Stimulated activated memory B cell treated with anti-CD40 and anti-IgM and Interleukin-4, amounts not matched to agents 10 μg/mL and 1 μg/mL and 100 μg/mL, for 72 hours (primary cell): ENCODE data around the gene USP53.
"Not testable (repeated sequence)": the region's sequence is repeated elsewhere in the genome, so short reads cannot be mapped to it uniquely, and the experiment has no call there.

Experiments used
- ATAC-seq: fragments of 150-1000 bp; cut with Tn5 transposase; 2 replicates; pipeline ENCODE4 v1.10.0; 2021
- H3K27ac Mint-ChIP-seq: one replicate; pipeline ENCODE4 v1.8.0; 2022; ENCODE audit warnings: mild to moderate bottlenecking, mixed read lengths
- H3K27me3 Mint-ChIP-seq: one replicate; pipeline ENCODE4 v1.8.0; 2022; ENCODE audit warnings: mixed read lengths
- H3K36me3 Mint-ChIP-seq: one replicate; pipeline ENCODE4 v1.8.0; 2022; ENCODE audit warnings: mixed read lengths
- H3K4me1 Mint-ChIP-seq: one replicate; pipeline ENCODE4 v1.8.0; 2022; ENCODE audit warnings: mixed read lengths
- H3K4me3 Mint-ChIP-seq: one replicate; pipeline ENCODE4 v1.8.0; 2022; ENCODE audit warnings: mild to moderate bottlenecking, moderate library complexity, mixed read lengths
- H3K9me3 Mint-ChIP-seq: one replicate; pipeline ENCODE4 v1.8.0; 2022; ENCODE audit warnings: mixed read lengths

USP53 gene

GRCh38 chr4:119304431-119304830 lies 91.9 kb downstream of the USP53 start:
- H3K4me3 Mint-ChIP-seq = no peak overlapping the region
- H3K27me3 Mint-ChIP-seq = no peaks in the 10 kb centered on the region
- no peaks in the 10 kb centered on the region for H3K9me3 Mint-ChIP-seq
- ATAC-seq = no peak
- H3K27ac Mint-ChIP-seq = no peak overlapping the region
- H3K4me1 Mint-ChIP-seq = peaks cover 3% of the 10 kb centered on the region
- H3K36me3 Mint-ChIP-seq = no peaks in the 10 kb centered on the region

- H3K4me3 Mint-ChIP-seq = no peak overlapping the region
- no peak for ATAC-seq
- H3K27me3 Mint-ChIP-seq = no peaks in the 10 kb centered on the region
- H3K9me3 Mint-ChIP-seq = no peaks in the 10 kb centered on the region
- H3K36me3 Mint-ChIP-seq = no peaks in the 10 kb centered on the region
- no peak overlapping the region for H3K27ac Mint-ChIP-seq
- no peaks in the 10 kb centered on the region for H3K4me1 Mint-ChIP-seq
Observed at GRCh38 chr4:119307606-119308005, 95.1 kb downstream of the USP53 start.

- H3K4me1 Mint-ChIP-seq = no peaks in the 10 kb centered on the region
- ATAC-seq = no peak
- H3K4me3 Mint-ChIP-seq = no peak overlapping the region
- no peak overlapping the region for H3K27ac Mint-ChIP-seq
- H3K9me3 Mint-ChIP-seq = no peaks in the 10 kb centered on the region
- no peaks in the 10 kb centered on the region for H3K36me3 Mint-ChIP-seq
- H3K27me3 Mint-ChIP-seq = no peaks in the 10 kb centered on the region
Observed at GRCh38 chr4:119310826-119311225, 98.3 kb downstream of the USP53 start.

GRCh38 chr4:119313237-119313636 lies 100.7 kb downstream of the USP53 start:
- ATAC-seq = no peak
- no peak overlapping the region for H3K27ac Mint-ChIP-seq
- no peaks in the 10 kb centered on the region for H3K36me3 Mint-ChIP-seq
- no peaks in the 10 kb centered on the region for H3K4me1 Mint-ChIP-seq
- no peaks in the 10 kb centered on the region for H3K9me3 Mint-ChIP-seq
- no peaks in the 10 kb centered on the region for H3K27me3 Mint-ChIP-seq
- H3K4me3 Mint-ChIP-seq = no peak overlapping the region

GRCh38 chr4:119314356-119314755 lies 101.8 kb downstream of the USP53 start:
- no peaks in the 10 kb centered on the region for H3K9me3 Mint-ChIP-seq
- H3K27ac Mint-ChIP-seq = no peak overlapping the region
- H3K4me3 Mint-ChIP-seq = no peak overlapping the region
- no peaks in the 10 kb centered on the region for H3K4me1 Mint-ChIP-seq
- H3K27me3 Mint-ChIP-seq = no peaks in the 10 kb centered on the region
- H3K36me3 Mint-ChIP-seq = no peaks in the 10 kb centered on the region
- ATAC-seq = peak; percentile 68

- Mint-ChIP-seq H3K36me3 (no peaks in the 10 kb centered on the region), H3K9me3 (no peaks in the 10 kb centered on the region), H3K4me1 (no peaks in the 10 kb centered on the region), H3K4me3 (no peak overlapping the region), H3K27ac (no peak overlapping the region), H3K27me3 (no peaks in the 10 kb centered on the region)
- ATAC-seq = no peak
Observed at GRCh38 chr4:119315036-119315435, 102.5 kb downstream of the USP53 start.

- Mint-ChIP-seq H3K4me3 (no peak overlapping the region), H3K4me1 (no peaks in the 10 kb centered on the region), H3K9me3 (no peaks in the 10 kb centered on the region), H3K27me3 (no peaks in the 10 kb centered on the region), H3K27ac (no peak overlapping the region), H3K36me3 (no peaks in the 10 kb centered on the region)
- no peak for ATAC-seq
Observed at GRCh38 chr4:119317990-119318389, 105.5 kb downstream of the USP53 start.

- H3K4me1 Mint-ChIP-seq = no peaks in the 10 kb centered on the region
- no peak within 1 kb of the TSS for H3K4me3 Mint-ChIP-seq
- H3K27ac Mint-ChIP-seq = no peak within 1 kb of the TSS
- no peak for ATAC-seq
- no peaks in the 10 kb centered on the region for H3K27me3 Mint-ChIP-seq
- no peaks in the 10 kb centered on the region for H3K36me3 Mint-ChIP-seq
- no peaks in the 10 kb centered on the region for H3K9me3 Mint-ChIP-seq
Observed at GRCh38 chr4:119321921-119322687, 109.6 kb downstream of the USP53 start, which contains the start of gene FABP2. Gene FABP2, minus strand, starts transcription at chr4:119322138. Its CDS starts 36 bp downstream, at chr4:119322102.

- Mint-ChIP-seq H3K4me1 (no peaks in the 10 kb centered on the region), H3K9me3 (no peaks in the 10 kb centered on the region), H3K36me3 (no peaks in the 10 kb centered on the region), H3K27ac (no peak overlapping the region), H3K27me3 (no peaks in the 10 kb centered on the region), H3K4me3 (no peak overlapping the region)
- ATAC-seq = no peak
Observed at GRCh38 chr4:119328695-119329094, 116.2 kb downstream of the USP53 start.

GRCh38 chr4:119329835-119330620 lies 117.5 kb downstream of the USP53 start:
- no peak for ATAC-seq
- Mint-ChIP-seq H3K4me1 (no peaks in the 10 kb centered on the region), H3K27ac (no peak overlapping the region), H3K9me3 (no peaks in the 10 kb centered on the region), H3K36me3 (no peaks in the 10 kb centered on the region), H3K4me3 (no peak overlapping the region), H3K27me3 (no peaks in the 10 kb centered on the region)

GRCh38 chr4:119336332-119336979 lies 123.9 kb downstream of the USP53 start:
- not testable (repeated sequence) for ATAC-seq, H3K36me3 Mint-ChIP-seq, H3K9me3 Mint-ChIP-seq, H3K4me1 Mint-ChIP-seq, H3K27me3 Mint-ChIP-seq, H3K27ac Mint-ChIP-seq, H3K4me3 Mint-ChIP-seq

GRCh38 chr4:119337010-119337409 lies 124.5 kb downstream of the USP53 start:
- no peak overlapping the region for H3K4me3 Mint-ChIP-seq
- H3K4me1 Mint-ChIP-seq = no peaks in the 10 kb centered on the region
- no peaks in the 10 kb centered on the region for H3K27me3 Mint-ChIP-seq
- no peaks in the 10 kb centered on the region for H3K9me3 Mint-ChIP-seq
- no peak for ATAC-seq
- H3K36me3 Mint-ChIP-seq = no peaks in the 10 kb centered on the region
- H3K27ac Mint-ChIP-seq = no peak overlapping the region

- not testable (repeated sequence) for H3K4me3 Mint-ChIP-seq, ATAC-seq, H3K27ac Mint-ChIP-seq, H3K36me3 Mint-ChIP-seq, H3K27me3 Mint-ChIP-seq, H3K4me1 Mint-ChIP-seq, H3K9me3 Mint-ChIP-seq
Observed at GRCh38 chr4:119339895-119340294, 127.4 kb downstream of the USP53 start.

GRCh38 chr4:119343293-119343692 lies 130.8 kb downstream of the USP53 start:
- H3K36me3 Mint-ChIP-seq, H3K9me3 Mint-ChIP-seq, H3K4me1 Mint-ChIP-seq, H3K4me3 Mint-ChIP-seq, H3K27ac Mint-ChIP-seq, ATAC-seq, H3K27me3 Mint-ChIP-seq: not testable (repeated sequence)
